ENCODE results near the gene IGFN1.
A peak's percentile ranks its signal among the peaks of the same experiment; 100 is the strongest.
"Not testable (repeated sequence)": the region's sequence is repeated elsewhere in the genome, so short reads cannot be mapped to it uniquely, and the experiment has no call there.

Gene IGFN1

GRCh38 chr1:201190624-201191051, at the start of gene IGFN1:
IGFN1 (plus strand) TSS chr1:201190824; CDS start chr1:201193294, 2,470 bp downstream.
- no peak for DNase-seq (ENCODE audit: low read depth)

GRCh38 chr1:201140941-201141260, 49.7 kb upstream of the IGFN1 start:
- DNase-seq (ENCODE audit: low read depth), result no peak

GRCh38 chr1:201141418-201141817, 49.2 kb upstream of the IGFN1 start:
- no peak for DNase-seq (ENCODE audit: low read depth)

GRCh38 chr1:201142011-201142848, 48.4 kb upstream of the IGFN1 start:
- no peak for DNase-seq (ENCODE audit: low read depth)

DNA sequence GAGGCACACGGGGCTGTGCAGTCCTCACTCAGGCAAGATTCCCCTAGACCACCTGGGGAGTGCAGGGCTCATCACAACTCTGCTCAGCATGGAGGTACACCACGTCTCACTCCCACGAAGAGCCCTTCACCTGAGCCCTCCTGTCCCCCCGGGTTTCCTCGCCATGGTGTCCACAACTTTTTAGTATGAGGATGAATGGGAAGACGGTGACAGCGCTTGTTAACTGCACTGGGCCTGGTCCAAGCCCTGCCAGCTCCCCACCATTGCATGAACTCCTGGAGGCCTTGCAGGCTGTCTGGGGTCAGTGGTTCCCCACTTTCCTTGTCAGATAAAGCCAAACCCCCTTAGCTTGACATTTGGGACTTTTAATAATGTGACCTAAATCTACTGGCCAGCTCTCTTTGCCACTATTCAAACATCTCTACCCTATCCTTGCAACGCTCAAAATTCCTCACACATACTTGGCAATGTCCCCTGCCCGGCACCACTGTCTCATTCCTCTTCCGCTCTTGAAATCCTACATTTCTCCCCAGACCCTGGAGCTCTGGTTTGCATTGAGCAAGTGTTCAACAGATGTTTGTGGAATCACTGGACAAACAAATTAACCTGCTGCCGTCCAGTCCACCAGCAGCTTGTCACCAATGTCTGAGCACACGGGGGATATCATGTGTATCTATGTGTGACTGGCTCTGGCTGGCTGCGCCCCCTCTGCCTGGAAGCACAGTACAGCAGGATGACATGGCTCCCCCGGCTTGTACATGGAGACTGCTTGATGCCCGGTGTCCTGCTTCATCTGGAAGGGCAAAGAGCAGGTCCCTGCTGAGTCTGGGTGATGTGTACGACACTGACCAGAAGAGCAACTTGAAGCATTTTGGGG, 47.5 kb upstream of the IGFN1 start:
- no peak for DNase-seq (ENCODE audit: low read depth)

DNA sequence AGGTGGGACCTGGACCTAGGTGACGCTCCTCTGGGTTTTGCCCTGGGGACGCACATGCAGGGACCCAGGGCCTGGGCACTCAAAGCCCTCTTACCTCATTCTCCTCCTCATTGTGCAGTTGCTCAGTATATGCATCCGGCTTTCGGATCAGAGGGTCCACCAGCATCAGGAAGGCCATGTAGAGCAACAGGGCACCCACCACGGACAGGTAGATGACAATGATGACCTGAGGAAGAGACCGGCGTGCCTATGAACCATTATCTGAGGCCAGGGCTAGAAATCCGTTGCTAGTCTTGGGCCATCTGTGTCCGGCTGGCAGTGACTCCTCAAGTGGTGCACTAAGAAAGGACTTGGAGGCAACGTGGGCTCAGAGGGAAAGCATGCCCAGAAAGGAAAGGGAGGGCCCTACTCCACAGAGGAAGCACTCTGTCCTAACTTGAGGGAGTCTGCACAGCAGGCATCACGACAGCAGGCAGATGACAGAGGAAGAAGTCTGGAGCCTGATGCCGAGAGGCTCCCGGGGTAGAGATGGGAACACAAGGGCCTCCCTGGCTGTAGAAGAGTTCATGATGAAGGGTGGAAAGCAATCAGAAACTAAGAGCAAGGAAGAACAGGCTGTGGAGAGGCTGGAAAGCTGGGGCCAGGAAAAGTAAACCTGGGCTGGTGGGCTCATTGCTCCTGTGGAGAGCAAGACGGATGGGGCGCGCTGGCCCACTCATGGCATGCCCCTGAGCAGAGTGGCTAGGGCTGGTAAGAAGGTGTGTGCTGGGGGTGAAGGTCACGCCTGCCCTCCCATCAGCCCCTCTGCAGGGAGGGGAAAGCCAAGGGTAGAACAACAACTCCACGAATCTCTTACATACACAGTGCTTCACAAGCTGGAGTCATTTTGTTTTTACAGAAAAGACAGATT, 46.6 kb upstream of the IGFN1 start:
- DNase-seq (ENCODE audit: low read depth), result no peak

DNA sequence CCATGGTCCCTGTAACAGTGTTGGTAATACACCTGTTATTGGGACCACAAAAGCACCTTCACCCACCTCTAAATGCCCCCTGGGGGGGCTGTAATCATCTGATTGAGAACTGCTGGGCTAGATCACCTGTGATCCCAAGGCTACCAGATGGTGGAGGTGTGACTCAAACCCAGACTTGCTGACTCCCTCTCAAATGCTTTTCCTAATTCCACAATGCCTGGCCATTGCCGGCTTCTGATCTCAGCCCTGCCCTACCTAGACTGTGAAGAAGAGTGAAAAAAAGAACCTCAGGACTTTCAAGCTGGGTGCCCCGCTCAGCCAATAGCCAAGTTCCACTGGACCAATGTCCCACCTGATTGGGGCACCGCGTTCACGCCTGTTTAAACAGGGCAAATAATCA, 45.9 kb upstream of the IGFN1 start:
- no peak for DNase-seq (ENCODE audit: low read depth)

GRCh38 chr1:201145132-201145531, 45.5 kb upstream of the IGFN1 start:
- no peak for DNase-seq (ENCODE audit: low read depth)

DNA sequence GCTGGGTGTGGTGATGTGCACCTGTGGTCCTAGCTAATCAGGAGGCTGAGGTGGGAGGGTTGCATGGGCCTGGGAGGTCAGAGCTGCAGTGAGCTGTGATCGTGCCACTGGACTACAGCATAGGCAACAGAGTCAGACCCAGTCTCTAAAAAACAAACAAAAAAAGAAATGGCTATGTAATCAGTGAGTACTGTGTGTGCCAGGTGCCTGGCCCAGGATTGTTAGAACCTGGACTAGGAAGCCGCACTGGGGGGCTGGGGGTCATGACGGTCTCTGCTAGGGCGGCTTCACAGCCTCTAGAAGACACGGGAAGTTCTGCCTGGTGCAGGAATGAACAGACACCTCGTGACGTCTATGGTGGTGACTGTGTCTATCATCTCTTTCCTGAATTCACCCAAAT, 44.8 kb upstream of the IGFN1 start:
- DNase-seq (ENCODE audit: low read depth), result no peak

- DNase-seq (ENCODE audit: low read depth), result no peak
Observed at GRCh38 chr1:201146626-201147390, 43.8 kb upstream of the IGFN1 start.

- no peak for DNase-seq (ENCODE audit: low read depth)
Observed at GRCh38 chr1:201147396-201148015, 43.1 kb upstream of the IGFN1 start.

- no peak for DNase-seq (ENCODE audit: low read depth)
Observed at GRCh38 chr1:201149400-201149799, 41.2 kb upstream of the IGFN1 start.

DNA sequence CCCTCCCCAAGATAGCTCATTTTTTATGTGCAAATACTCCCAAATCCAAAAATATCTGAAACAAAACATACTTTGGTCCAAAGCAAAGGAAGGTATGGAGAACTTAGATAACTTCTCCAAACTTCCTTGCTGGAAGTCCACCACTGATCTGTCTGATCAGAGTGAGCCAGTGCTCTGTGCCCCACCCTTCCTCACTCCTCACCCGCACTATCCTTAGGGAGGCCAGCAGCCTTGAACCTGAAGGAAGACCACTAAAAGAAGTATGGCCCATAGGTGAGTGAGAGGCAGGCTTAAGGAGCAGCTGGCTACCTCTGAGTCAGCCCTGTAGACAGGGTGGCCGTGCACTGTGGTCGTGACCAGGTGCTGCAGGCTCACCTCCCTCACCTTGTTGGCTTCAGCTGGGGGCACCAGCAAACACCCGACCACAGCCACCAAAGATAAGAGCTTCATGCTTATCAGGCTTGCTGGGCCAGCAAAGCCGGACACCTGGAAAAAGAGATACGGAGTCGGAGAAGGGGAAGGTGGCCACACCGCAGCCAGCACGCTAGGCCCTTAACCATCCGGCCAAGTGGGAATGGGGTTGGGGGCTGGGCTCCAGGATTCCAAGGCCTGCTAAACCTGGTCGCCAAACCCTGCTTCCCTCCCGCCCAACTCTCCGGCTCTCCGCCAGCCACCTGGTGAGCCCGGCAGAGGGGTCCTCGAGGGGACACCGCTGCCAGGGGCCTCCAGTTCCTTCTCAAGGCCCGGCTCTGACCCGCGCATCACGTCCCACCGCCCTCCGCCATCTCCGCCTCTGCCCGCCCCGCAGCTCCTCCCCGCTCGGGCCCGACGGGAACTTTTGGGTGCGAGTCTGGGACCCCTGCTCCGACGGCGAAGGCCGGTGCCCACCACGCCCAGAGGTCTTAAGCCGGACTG, 36.9 kb upstream of the IGFN1 start:
- no peak for DNase-seq (ENCODE audit: low read depth)

DNA sequence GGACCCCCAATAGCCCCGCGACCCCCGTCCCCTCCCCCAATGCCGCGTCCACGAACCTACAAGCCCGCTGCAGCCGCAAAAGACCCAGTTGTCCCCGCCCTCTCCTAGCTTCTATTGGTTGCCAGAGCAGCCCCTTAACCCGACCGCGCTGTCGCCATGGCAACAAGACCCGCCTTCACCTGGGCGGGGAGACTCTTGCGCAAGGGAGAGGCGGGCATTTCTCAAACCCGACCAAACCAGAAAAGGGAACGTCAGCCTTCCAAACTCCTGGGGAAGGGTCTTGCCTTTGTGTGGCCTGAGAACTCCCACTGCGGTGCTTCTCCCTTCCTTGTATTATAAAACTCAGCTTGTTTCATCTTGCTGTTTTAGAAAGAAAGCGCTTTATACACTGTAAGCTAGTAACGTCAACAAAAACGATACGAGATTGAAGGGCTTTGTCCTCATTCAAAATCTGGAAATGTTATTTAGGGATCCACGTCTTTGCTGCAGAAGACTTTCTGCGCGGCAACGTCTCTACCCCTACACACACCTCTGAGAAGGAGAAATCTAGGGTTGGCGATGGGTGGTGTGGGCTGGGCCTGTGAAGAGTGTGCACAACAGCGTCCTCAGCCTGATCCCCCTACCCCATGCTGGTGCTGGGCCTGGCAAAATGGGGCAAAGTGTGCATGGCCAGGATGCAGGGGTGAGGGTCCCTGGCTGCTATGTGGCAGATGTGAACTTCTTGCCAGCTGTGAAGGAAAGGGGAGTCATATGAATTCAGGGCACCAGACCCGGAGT, 36.0 kb upstream of the IGFN1 start, which contains the start of gene TMEM9:
TSS of gene TMEM9 (minus strand) at position 86 of the 777 bp plus-strand sequence. CDS start 551 bp downstream, outside the sequence.
- peak; percentile 98 for DNase-seq (ENCODE audit: low read depth)

GRCh38 chr1:201155354-201155753, 35.3 kb upstream of the IGFN1 start:
- no peak for DNase-seq (ENCODE audit: low read depth)

GRCh38 chr1:201156346-201156745, 34.3 kb upstream of the IGFN1 start:
- no peak for DNase-seq (ENCODE audit: low read depth)

DNA sequence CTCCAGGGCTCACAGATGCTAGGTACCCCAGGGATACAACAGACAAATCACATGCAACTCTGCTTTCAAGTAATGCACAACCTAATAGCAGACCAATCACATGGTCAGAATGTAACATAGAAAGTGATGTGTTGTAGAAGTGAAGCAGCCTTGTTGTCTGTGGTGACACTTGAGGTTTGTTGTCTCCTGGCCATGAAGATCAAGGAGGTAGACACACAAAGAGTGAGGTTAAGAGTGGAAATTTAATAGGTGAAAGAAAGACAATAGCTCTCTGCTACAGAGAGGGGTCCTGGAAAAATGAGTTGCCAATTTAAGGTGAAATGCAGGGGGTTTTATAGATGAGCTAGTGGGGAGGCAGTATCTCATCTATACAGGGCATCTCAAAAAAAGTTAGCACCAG, 33.8 kb upstream of the IGFN1 start:
- no peak for DNase-seq (ENCODE audit: low read depth)

DNA sequence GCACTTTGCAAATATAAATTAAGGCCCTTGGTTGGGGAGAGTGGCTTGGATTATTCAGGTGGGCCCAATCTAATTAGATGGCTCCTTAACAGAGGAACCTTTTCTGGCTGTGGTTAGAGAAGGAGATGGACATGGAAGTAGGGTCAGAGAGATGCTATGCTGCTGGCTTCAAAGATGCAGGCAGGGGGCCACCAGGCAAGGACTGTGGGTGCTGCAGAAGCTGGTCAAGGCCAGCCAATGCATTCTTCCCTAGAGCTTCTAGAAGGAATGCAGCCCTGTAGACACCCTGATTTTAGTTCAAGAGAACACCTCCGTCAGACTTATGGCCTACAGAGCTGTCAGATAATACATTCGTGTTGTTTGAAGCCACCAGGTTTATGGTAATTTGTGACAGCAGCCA, 32.7 kb upstream of the IGFN1 start:
- DNase-seq (ENCODE audit: low read depth), result no peak

DNA sequence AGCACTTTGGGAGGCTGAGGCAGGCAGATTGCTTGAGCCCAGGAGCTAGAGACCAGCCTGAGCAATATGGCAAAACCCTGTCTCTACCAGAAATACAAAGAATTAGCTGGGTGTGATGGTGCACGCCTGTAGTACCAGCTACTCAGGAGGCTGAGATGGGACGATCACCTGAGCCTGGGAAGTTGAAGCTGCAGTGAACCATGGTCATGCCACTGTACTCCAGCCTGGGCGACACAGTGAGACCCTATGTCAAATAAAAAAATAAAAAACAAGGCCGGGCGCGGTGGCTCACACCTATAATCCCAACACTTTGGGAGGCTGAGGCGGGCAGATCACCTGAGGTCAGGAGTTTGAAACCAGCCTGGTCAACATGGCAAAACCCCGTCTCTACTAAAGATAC, 27.6 kb upstream of the IGFN1 start:
- not testable (repeated sequence) for DNase-seq (ENCODE audit: low read depth)

Measured in activated gamma-delta T cell treated with anti-CD3 and anti-CD28 coated beads, Interleukin-2, amount 50 U/mL, for 16 hours (primary cell).